ENCODE results near the gene PABPC1L. TPM values are rescaled to one million over a fixed set of nuclear protein-coding genes. Genes with fewer than 3 reads are reported as not detected.

PABPC1L gene
- total RNA-seq, 1 experiment from 2014 or later: 4.8 TPM

GRCh38 chr20:44976698-44977097, 66.8 kb downstream of the PABPC1L start:
- no peaks in the 10 kb centered on the region for H3K9me3 ChIP-seq (replicated peaks)
- no peak overlapping the region for H3K27ac ChIP-seq
- H3K4me3 ChIP-seq: no peak overlapping the region
- peaks cover 17% of the 10 kb centered on the region for H3K4me1 ChIP-seq (replicated peaks)
- DNase-seq (ENCODE audit: low read depth in 1 of 2, low spot score in 2 of 2): no peak
- peaks cover 39% of the 10 kb centered on the region for H3K36me3 ChIP-seq
- H3K27me3 ChIP-seq (replicated peaks): no peaks in the 10 kb centered on the region

GRCh38 chr20:44979090-44979621, 69.3 kb downstream of the PABPC1L start:
- no peak overlapping the region for H3K4me3 ChIP-seq
- DNase-seq (ENCODE audit: low read depth in 1 of 2, low spot score in 2 of 2): peak in 1 of 2 experiments; percentile 21
- H3K9me3 ChIP-seq (replicated peaks): no peaks in the 10 kb centered on the region
- H3K36me3 ChIP-seq: peaks cover 29% of the 10 kb centered on the region
- no peak overlapping the region for H3K27ac ChIP-seq
- peaks cover 9% of the 10 kb centered on the region for H3K4me1 ChIP-seq (replicated peaks)
- H3K27me3 ChIP-seq (replicated peaks): no peaks in the 10 kb centered on the region

GRCh38 chr20:44981736-44982406, 72.0 kb downstream of the PABPC1L start:
- Histone ChIP-seq H3K4me1 (replicated peaks) (peaks cover 9% of the 10 kb centered on the region), H3K36me3 (peaks cover 16% of the 10 kb centered on the region)

GRCh38 chr20:44983093-44983674, 73.3 kb downstream of the PABPC1L start:
- Histone ChIP-seq H3K4me1 (replicated peaks) (peaks cover 9% of the 10 kb centered on the region), H3K27me3 (replicated peaks) (no peaks in the 10 kb centered on the region), H3K4me3 (no peak overlapping the region), H3K9me3 (replicated peaks) (no peaks in the 10 kb centered on the region), H3K36me3 (peaks cover 22% of the 10 kb centered on the region), H3K27ac (no peak overlapping the region)
- DNase-seq (ENCODE audit: low read depth in 1 of 2, low spot score in 2 of 2): no peak

More at GRCh38 chr20:44981736-44982406, 72.0 kb downstream of the PABPC1L start:
- no peaks in the 10 kb centered on the region for H3K9me3 ChIP-seq (replicated peaks)
- no peak for DNase-seq (ENCODE audit: low read depth in 1 of 2, low spot score in 2 of 2)
- no peak overlapping the region for H3K4me3 ChIP-seq
- H3K27me3 ChIP-seq (replicated peaks): no peaks in the 10 kb centered on the region
- H3K27ac ChIP-seq: no peak overlapping the region

GRCh38 chr20:44988631-44989171, 78.8 kb downstream of the PABPC1L start:
- Histone ChIP-seq H3K27ac (no peak overlapping the region), H3K36me3 (peaks cover 22% of the 10 kb centered on the region), H3K9me3 (replicated peaks) (no peaks in the 10 kb centered on the region), H3K4me1 (replicated peaks) (peaks cover 20% of the 10 kb centered on the region), H3K4me3 (no peak overlapping the region), H3K27me3 (replicated peaks) (no peaks in the 10 kb centered on the region)
- DNase-seq (ENCODE audit: low read depth in 1 of 2, low spot score in 2 of 2): no peak

Other genes with a start within 250 kb of the PABPC1L start
- not detected in 2 replicates for gene CCN5, start 194.7 kb upstream of the PABPC1L start, total RNA-seq (2014; rRNA removed; shearing (Covaris generic))
- not detected in 2 replicates for gene KCNK15, start 164.2 kb upstream of the PABPC1L start, total RNA-seq (2014; rRNA removed; shearing (Covaris generic))
- not detected in 2 replicates for gene RIMS4, start 99.5 kb upstream of the PABPC1L start, total RNA-seq (2014; rRNA removed; shearing (Covaris generic))
- 84.0 and 95.5 TPM in 2 replicates for gene YWHAB, start 24.4 kb upstream of the PABPC1L start, total RNA-seq (2014; rRNA removed; shearing (Covaris generic))
- gene TOMM34, start 50.3 kb downstream of the PABPC1L start, total RNA-seq (2014; rRNA removed; shearing (Covaris generic)): 20.3 and 33.7 TPM in 2 replicates
- gene STK4, start 56.5 kb downstream of the PABPC1L start, total RNA-seq (2014; rRNA removed; shearing (Covaris generic)): 12.6 and 19.5 TPM in 2 replicates
- gene KCNS1, start 191.1 kb downstream of the PABPC1L start, total RNA-seq (2014; rRNA removed; shearing (Covaris generic)): not detected in 2 replicates
- gene WFDC5, start 205.1 kb downstream of the PABPC1L start, total RNA-seq (2014; rRNA removed; shearing (Covaris generic)): not detected in 2 replicates
- not detected in 2 replicates for gene WFDC12, start 214.4 kb downstream of the PABPC1L start, total RNA-seq (2014; rRNA removed; shearing (Covaris generic))